ENCODE measurements around the gene TPD52L1.

Gene TPD52L1

GRCh38 chr6:125215252-125215819 is 61.8 kb downstream of the TPD52L1 start:
- DNase-seq = no peak

- no peak for DNase-seq
Observed at GRCh38 chr6:125216015-125216414, 62.4 kb downstream of the TPD52L1 start.

GRCh38 chr6:125217369-125217768 is 63.8 kb downstream of the TPD52L1 start:
- no peak for DNase-seq

DNA sequence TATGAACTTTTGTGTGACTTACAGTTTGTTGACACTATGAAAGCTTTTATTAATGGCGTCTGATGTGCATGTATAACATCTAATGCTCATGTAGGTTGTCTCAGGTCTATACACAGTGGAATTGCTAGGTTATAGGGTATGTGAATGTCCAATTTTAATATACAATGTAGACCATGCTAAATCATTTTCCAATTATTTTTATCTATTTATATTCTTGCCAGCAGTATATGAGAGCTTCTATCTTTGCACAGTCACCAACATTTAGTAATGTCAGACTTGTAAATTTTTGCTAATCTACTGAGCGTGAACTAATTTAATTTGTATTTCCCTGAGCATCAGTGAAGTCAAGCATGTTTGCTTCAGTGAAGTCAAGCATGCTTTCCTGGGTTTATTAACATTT is 64.4 kb downstream of the TPD52L1 start:
- DNase-seq = no peak

- no peak for DNase-seq
Observed at GRCh38 chr6:125219361-125219895, 65.9 kb downstream of the TPD52L1 start.

GRCh38 chr6:125220712-125221111 is 67.1 kb downstream of the TPD52L1 start:
- DNase-seq = no peak

- no peak for DNase-seq
Observed at GRCh38 chr6:125222531-125223455, 69.2 kb downstream of the TPD52L1 start.

GRCh38 chr6:125224231-125224861 is 70.8 kb downstream of the TPD52L1 start:
- no peak for DNase-seq

DNA sequence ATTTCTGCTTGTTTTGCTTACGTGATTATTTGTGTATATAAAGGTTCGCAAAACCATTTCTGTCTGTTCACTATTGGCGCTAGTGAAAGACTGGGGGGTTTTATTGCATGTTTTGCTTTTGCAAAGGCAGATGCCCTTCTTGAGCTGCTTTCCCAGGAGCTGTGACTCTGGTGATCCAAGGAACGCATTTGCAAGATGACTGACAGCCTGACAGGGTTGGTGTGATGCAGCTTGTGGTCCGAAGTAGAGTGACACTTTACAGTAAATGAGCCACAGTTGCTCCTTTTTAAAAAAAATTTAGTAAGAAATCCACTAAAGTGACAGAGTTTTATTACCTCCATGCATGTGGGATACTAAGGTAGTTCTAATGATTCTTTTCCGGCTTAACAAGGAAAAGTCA is 73.7 kb downstream of the TPD52L1 start:
- DNase-seq = no peak

GRCh38 chr6:125228981-125229479 is 75.5 kb downstream of the TPD52L1 start:
- DNase-seq = no peak

DNA sequence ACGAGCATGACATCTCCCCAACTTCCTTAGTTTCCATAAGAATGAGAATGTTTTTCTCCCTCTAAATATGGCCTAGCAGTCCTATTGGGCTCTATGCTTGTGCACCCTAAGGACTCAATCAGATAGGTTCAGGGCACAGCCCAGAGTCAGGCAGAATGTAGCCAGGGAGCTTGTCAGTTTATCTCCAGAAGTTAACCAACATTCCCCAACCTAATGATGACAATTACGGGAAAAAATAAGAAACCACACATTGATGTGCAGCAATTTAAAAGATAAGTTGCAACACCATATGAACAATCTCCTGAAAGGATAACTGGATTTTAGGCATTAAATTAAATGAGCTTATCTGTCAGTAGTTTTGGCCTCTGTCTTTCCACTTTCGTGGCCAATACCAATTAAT is 77.1 kb downstream of the TPD52L1 start:
- no peak for DNase-seq

GRCh38 chr6:125231133-125231532 is 77.6 kb downstream of the TPD52L1 start:
- DNase-seq = no peak

- no peak for DNase-seq
Observed at GRCh38 chr6:125231574-125232343, 78.2 kb downstream of the TPD52L1 start.

GRCh38 chr6:125232466-125232865 is 78.9 kb downstream of the TPD52L1 start:
- no peak for DNase-seq

- DNase-seq = no peak
Observed at GRCh38 chr6:125233202-125233601, 79.6 kb downstream of the TPD52L1 start.

DNA sequence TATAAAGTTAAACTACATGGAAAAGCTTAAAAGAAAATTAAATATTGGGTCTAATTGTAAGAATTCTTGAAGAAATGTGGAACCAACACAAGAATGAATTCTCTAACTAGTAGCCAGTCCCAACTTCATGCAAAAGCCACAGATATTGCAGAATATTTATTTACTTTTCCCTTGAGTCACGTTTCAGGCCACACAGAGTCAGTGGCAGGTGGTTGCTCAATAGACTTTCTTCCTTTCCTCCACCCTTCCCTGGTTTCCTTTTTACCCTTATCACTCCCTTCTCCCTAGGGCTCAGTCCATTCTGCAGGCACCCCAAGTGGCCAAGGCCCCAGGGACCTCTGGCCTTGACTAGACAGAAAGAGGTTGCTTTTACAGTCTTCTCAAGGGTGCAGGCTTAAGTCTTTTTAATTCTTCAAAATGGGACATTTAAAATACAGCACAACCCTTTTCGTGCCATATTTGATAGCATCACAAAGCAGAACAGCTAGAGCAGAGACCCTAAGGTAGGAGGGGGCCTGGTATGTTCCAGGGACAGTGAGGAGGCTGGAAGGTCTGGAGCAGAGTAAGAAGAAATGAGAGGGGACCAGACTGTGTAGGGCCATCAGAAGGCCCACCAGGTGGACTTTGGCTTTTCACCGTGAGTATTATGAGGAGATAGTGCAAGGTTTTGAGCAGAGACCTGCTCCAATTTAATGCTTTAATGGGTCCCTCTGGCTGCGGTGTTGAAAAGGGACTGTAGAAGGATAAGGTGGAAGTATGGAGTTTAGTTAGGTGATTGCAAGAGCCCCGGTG is 83.2 kb downstream of the TPD52L1 start:
- no peak for DNase-seq

GRCh38 chr6:125237764-125238163 is 84.2 kb downstream of the TPD52L1 start:
- no peak for DNase-seq

DNA sequence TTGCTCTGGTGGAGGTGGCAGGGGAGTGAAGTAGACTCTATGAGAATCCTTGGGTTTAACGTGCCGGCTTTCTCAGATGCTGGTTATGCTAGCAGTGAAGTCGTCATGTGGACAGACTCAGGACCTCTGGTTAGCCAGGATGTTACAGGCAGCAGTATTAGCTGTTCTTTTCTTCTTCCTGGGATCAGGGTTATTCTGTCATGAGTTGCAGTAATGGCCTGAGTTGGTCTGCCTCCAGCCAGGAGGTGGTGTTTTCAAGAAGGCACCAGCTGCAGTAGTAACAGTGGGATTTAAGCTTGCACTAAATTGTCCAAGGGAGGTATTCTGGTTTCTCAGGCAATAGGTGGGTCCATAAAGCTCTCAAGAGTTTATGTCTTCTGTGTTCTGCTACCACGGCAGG is 91.5 kb downstream of the TPD52L1 start:
- no peak for DNase-seq

GRCh38 chr6:125245523-125246264 is 92.1 kb downstream of the TPD52L1 start:
- no peak for DNase-seq

- no peak for DNase-seq
Observed at GRCh38 chr6:125246566-125246965, 93.0 kb downstream of the TPD52L1 start.

GRCh38 chr6:125248136-125248535 is 94.6 kb downstream of the TPD52L1 start:
- no peak for DNase-seq
